Activated CD8-positive, alpha-beta memory T cell treated with anti-CD3 and anti-CD28 coated beads, Interleukin-2, amount 10 ng/mL, durations not matched to agents 7 days and 5 days (primary cell): ENCODE data around the gene MTMR12. TPM values are rescaled to one million over a fixed set of nuclear protein-coding genes. Genes with fewer than 3 reads are reported as not detected.

ENCODE experiments used
- ATAC-seq: fragments of 150-1000 bp; cut with Tn5 transposase; one replicate; pipeline ENCODE4 v1.10.0; 2021; ENCODE audit warnings: moderate library complexity
- CTCF ChIA-PET: fragments of 350-600 bp; sonication (Branson Sonifier 250); formaldehyde crosslinking; loops from one replicate; lab custom pipeline; 2021; ENCODE audit warnings: antibody characterized with exemption; lab: Charles Lee
- DNase-seq: peaks from one replicate; pipeline ENCODE4 v3.0.0-alpha.2; 2020
- H3K27ac Mint-ChIP-seq: one replicate; pipeline ENCODE4 v1.8.0; 2021; ENCODE audit warnings: mild to moderate bottlenecking, mixed read lengths
- H3K27me3 Mint-ChIP-seq: one replicate; pipeline ENCODE4 v1.8.0; 2021; ENCODE audit warnings: mixed read lengths
- H3K36me3 Mint-ChIP-seq: one replicate; pipeline ENCODE4 v1.8.0; 2021; ENCODE audit warnings: mild to moderate bottlenecking, mixed read lengths
- H3K4me1 Mint-ChIP-seq: one replicate; pipeline ENCODE4 v1.8.0; 2021; ENCODE audit warnings: mixed read lengths
- H3K4me3 Mint-ChIP-seq: one replicate; pipeline ENCODE4 v1.8.0; 2021; ENCODE audit warnings: mild to moderate bottlenecking, moderate library complexity, mixed read lengths
- H3K9me3 Mint-ChIP-seq: one replicate; pipeline ENCODE4 v1.8.0; 2022; ENCODE audit warnings: low read depth, mixed read lengths
- total RNA-seq, 2 experiments: library from RNA; stranded (reverse); gene quantifications; one replicate each; pipeline ENCODE4 v1.2.3, GENCODE V29; 2021

Gene MTMR12
- total RNA-seq, 2 experiments from 2014 or later, result 23.3 to 26.6 TPM

DNA sequence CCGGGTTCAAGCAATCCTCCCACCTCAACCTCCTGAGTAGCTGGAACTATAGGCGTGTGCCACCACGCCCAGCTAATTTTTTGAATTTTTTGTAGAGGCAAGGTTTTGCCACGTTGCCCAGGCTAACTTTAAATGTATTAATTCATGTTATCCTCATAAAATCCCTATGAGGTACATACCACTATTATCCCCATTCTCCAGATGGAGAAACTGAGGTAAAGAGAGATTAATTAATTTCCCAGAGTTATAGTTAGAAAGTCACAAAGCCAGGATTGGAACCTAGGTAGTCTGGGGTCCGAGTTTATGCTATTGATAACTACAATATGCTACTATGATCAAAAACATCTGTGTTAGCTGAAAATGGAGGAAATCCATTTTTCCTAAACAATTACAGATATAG, 106.7 kb downstream of the MTMR12 start:
- Mint-ChIP-seq H3K36me3 (peaks cover 1% of the 10 kb centered on the region), H3K9me3 (no peaks in the 10 kb centered on the region), H3K27me3 (peaks cover 9% of the 10 kb centered on the region), H3K4me3 (no peak overlapping the region), H3K4me1 (peaks cover 9% of the 10 kb centered on the region), H3K27ac (no peak overlapping the region)
- ATAC-seq (no peak), DNase-seq (no peak)
- CTCF ChIA-PET, result no interaction called here

DNA sequence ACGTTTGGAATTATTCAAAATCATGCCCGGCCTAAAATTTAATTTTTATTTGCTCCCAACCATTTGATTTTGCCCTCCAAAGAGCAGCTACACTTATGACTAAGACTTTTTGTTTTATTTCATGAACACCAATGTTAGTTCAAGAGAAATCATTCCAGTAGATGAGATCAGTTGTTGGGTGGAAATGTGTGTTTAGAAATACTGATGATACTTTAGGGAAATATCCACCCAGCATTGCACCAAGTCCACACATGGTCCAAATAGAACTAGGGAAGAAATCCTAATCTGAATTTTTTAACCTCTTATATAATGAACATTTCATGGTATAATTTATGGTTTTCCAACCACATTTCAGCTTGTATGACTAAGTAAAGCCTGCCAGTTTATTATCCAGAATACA, 110.3 kb downstream of the MTMR12 start:
- H3K4me1 Mint-ChIP-seq, result no peaks in the 10 kb centered on the region
- CTCF ChIA-PET, result no interaction called here
- H3K27ac Mint-ChIP-seq, result no peak overlapping the region
- H3K4me3 Mint-ChIP-seq, result no peak overlapping the region
- DNase-seq, result no peak
- peaks cover 15% of the 10 kb centered on the region for H3K27me3 Mint-ChIP-seq
- H3K9me3 Mint-ChIP-seq, result no peaks in the 10 kb centered on the region
- no peaks in the 10 kb centered on the region for H3K36me3 Mint-ChIP-seq
- ATAC-seq, result no peak

DNA sequence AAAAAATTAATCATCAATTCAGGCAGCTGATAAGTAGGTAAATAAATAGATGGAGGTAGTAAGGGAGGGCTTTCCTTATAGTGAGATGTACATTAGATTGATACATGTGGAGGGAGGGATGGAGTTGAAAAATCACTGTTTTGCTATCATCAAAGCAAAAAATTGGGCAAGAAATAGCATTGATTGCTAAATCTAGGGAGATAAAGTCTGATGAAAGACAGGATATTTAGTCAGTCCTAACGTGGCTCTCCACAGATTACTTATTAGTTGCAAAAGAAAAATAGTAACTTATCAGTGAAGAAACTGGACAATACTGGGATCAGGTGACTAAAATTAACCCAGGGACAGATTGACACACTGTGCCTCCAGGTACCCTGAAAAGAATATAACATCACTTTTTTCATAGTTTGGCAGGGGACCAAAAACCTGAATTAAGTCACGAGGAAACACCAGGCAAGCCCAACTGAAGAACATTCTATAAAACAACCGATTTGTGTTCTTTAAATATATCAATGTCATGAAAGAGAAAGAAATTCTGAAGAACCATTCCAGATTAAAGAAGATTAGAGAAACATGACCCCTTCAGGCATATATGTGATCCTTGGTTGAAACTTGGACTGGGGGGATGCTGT, 111.5 kb downstream of the MTMR12 start:
- Mint-ChIP-seq H3K4me1 (no peaks in the 10 kb centered on the region), H3K27me3 (peaks cover 21% of the 10 kb centered on the region), H3K27ac (no peak overlapping the region), H3K4me3 (no peak overlapping the region), H3K36me3 (no peaks in the 10 kb centered on the region), H3K9me3 (no peaks in the 10 kb centered on the region)
- CTCF ChIA-PET, result no interaction called here
- no peak for DNase-seq
- ATAC-seq, result no peak

DNA sequence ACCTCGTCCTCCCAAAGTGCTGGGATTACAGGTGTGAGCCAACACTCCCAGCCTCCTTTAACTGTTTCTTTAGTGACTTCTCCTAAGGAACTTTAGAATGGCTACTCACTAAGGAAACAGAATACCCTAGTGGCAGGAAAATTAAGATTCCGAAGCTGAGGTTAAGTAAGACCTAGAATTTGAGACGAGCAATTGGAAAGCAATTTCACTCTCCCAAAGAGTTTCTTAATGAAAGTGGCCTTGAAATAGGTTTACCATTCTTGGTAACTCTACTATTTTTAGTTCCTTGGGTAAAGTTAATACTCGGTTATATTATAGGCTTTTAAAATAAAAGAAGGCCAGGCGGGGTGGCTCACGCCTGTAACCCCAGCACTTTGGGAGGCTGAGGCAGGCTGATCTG, 115.7 kb downstream of the MTMR12 start:
- ATAC-seq (no peak), DNase-seq (no peak)
- CTCF ChIA-PET, result no interaction called here
- H3K27me3 Mint-ChIP-seq, result peaks cover 33% of the 10 kb centered on the region
- peaks cover 1% of the 10 kb centered on the region for H3K36me3 Mint-ChIP-seq
- no peaks in the 10 kb centered on the region for H3K9me3 Mint-ChIP-seq
- H3K4me1 Mint-ChIP-seq, result no peaks in the 10 kb centered on the region
- H3K27ac Mint-ChIP-seq, result no peak overlapping the region
- no peak overlapping the region for H3K4me3 Mint-ChIP-seq

DNA sequence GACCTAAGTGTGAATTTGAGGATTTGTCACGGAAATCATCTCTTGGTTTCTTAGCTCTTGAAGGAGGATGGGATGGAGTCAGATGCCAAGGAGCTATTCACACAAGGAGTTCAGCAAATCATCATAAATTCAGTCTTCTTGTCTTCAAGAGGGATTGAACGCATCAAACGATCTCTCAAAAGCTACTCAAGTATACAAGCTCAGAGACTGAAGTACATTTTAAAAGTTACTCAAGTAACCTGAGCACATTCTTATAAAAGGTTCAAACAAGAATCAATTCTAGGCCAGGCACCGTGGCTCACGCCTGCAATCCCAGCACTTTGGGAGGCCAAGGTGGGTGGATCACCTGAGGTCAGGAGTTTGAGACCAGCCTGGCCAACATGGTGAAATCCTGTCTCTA, 117.5 kb downstream of the MTMR12 start:
- Mint-ChIP-seq H3K27ac (no peak overlapping the region), H3K4me1 (no peaks in the 10 kb centered on the region), H3K4me3 (no peak overlapping the region), H3K9me3 (no peaks in the 10 kb centered on the region), H3K36me3 (peaks cover 1% of the 10 kb centered on the region), H3K27me3 (peaks cover 28% of the 10 kb centered on the region)
- ATAC-seq (no peak), DNase-seq (peak; percentile 8)
- CTCF ChIA-PET, result no interaction called here

DNA sequence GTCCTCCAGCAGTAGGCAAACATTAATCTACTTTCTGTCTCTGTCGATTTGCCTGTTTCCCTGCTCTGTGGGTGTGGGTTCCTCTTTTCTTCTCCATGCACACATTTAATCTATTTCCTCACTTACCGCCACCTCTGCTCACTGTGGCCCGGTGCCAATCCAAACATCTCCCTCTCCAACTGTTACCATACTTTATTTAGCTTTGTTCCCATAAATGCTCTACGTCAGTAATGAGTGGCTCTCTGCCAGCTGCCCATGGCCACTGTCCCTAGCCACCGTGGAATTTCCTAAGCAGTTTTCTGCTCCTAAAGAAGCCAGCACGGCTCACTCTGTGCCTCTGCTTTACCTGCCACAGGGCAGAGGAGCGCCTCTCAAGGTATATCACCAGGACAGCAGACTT, 119.1 kb downstream of the MTMR12 start:
- peaks cover 1% of the 10 kb centered on the region for H3K36me3 Mint-ChIP-seq
- DNase-seq (no peak), ATAC-seq (no peak)
- peaks cover 23% of the 10 kb centered on the region for H3K27me3 Mint-ChIP-seq
- CTCF ChIA-PET, result no interaction called here
- no peaks in the 10 kb centered on the region for H3K9me3 Mint-ChIP-seq
- no peaks in the 10 kb centered on the region for H3K4me1 Mint-ChIP-seq
- no peak overlapping the region for H3K27ac Mint-ChIP-seq
- no peak overlapping the region for H3K4me3 Mint-ChIP-seq

DNA sequence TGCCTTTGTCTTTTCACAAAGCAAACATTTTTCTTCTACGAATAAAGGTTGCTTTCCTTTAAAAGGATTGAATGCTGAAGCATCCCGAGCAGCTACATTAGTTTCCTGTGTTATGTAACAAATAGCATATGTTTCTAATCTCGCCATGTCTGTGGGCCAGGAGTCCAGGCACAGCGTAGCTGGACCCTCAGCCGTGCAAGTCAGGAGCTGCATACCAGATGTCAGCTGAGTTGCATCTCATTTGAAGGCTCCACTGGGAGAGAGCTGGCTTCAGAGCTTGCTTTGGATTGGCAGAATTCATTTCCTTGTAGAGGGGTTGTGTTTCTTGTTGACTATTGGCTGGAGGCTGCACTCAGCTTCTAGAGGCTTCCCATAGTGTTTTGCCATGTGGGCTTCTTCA, 122.6 kb downstream of the MTMR12 start:
- CTCF ChIA-PET, result no interaction called here
- DNase-seq (no peak), ATAC-seq (no peak)
- H3K27ac Mint-ChIP-seq, result no peak overlapping the region
- H3K4me1 Mint-ChIP-seq, result no peaks in the 10 kb centered on the region
- no peaks in the 10 kb centered on the region for H3K9me3 Mint-ChIP-seq
- peaks cover 1% of the 10 kb centered on the region for H3K36me3 Mint-ChIP-seq
- H3K4me3 Mint-ChIP-seq, result no peak overlapping the region
- peaks cover 13% of the 10 kb centered on the region for H3K27me3 Mint-ChIP-seq

DNA sequence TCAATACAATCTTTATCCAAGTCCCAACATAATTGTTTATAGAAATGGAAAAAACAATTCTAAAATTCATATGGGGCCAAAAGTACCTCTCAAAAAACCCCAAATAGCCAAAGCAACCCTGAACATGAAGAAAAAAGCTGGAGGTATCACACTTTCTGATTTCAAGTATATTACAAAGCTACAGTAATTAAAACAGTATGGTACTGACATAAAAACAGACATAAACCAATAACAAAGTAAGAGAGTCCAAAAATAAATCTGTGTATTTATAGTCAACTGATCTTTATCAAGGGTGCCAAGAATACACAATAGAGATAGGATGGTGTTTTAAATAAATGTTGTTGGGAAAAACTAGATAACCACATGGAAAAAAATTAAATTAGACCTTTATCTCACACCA, 125.1 kb downstream of the MTMR12 start:
- Mint-ChIP-seq H3K27ac (no peak overlapping the region), H3K27me3 (peaks cover 5% of the 10 kb centered on the region), H3K9me3 (no peaks in the 10 kb centered on the region), H3K4me3 (no peak overlapping the region), H3K4me1 (peaks cover 2% of the 10 kb centered on the region), H3K36me3 (no peaks in the 10 kb centered on the region)
- DNase-seq (no peak), ATAC-seq (no peak)
- CTCF ChIA-PET, result no interaction called here

DNA sequence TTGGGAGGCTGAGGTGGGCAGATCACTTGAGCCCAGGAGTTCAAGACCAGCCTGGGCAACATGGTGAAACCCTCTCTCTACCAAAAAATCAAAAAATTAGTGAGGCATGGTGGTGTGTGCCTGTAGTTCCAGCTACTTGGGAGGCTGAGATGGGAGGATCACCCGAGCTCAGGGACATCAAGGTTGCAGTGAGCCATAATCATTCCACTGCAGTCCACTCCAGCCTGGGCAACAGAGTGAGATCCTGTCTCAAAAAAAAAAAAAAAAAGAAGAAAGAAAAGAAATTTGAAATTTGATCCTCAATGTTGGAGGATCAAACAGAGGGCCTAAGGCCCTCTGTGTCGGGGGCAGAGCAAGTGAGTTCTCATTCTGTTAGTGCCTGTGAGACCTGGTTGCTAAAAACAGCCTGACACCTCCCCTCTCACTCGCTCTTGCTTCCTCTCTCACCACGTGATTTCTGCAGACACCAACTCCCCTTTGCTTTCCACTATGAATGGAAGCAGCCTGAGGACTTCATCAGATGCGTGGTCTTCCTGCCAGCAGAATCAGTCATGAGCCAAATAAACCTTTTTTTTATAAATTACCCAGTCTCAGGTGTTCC, 130.2 kb downstream of the MTMR12 start:
- ATAC-seq (no peak), DNase-seq (no peak)
- Mint-ChIP-seq H3K4me1 (peaks cover 2% of the 10 kb centered on the region), H3K36me3 (no peaks in the 10 kb centered on the region), H3K9me3 (no peaks in the 10 kb centered on the region), H3K4me3 (no peak overlapping the region), H3K27ac (no peak overlapping the region), H3K27me3 (peaks cover 2% of the 10 kb centered on the region)
- CTCF ChIA-PET, result no interaction called here

Other genes with a start within 250 kb of the MTMR12 start
- gene GOLPH3, start 138.6 kb downstream of the MTMR12 start, total RNA-seq, result 10 to 100 TPM; 74.7 to 81.4 TPM
- gene ZFR, start 131.8 kb upstream of the MTMR12 start, total RNA-seq, result 10 to 100 TPM; 39.8 to 56.0 TPM